Measurements from ENCODE around the gene LAMC3. TPM values are rescaled to one million over a fixed set of nuclear protein-coding genes. Genes with fewer than 3 reads are reported as not detected.
A peak's percentile ranks its signal among the peaks of the same experiment; 100 is the strongest.

LAMC3 gene
- total and polyA plus RNA-seq, 2 donors from 2014 or later: 13.4 to 13.8 TPM

GRCh38 chr9:131036529-131037334 lies 27.8 kb downstream of the LAMC3 start:
- H3K27ac ChIP-seq (ENCODE audit: low read depth in 2 of 2, low read length in 2 of 2): no peak overlapping the region
- peak in 2 of 5 donors; percentile 34 to 91 for DNase-seq
- no peaks in the 10 kb centered on the region for H3K9me3 ChIP-seq (ENCODE audit: control insufficient read depth in 2 of 3, insufficient read depth in 1 of 3, low read length in 3 of 3)
- H3K9ac ChIP-seq (ENCODE audit: low read length in 3 of 3): no peak overlapping the region
- FAIRE-seq: no peak
- no peak overlapping the region for H3K4me3 ChIP-seq (ENCODE audit: low read length in 3 of 3)
- intact Hi-C loops (cut with DNase I): no loop called here
- no peak for TF ChIP-seq CTCF (IDR thresholded peaks at IDR 0.05; ENCODE audit: borderline replicate concordance, extremely low read depth, insufficient read depth)
- H3K4me1 ChIP-seq (ENCODE audit: control insufficient read depth in 2 of 3, insufficient read depth in 2 of 3, low read depth in 1 of 3, low read length in 3 of 3): peaks cover 0 to 2% (median 0%) of the 10 kb centered on the region in 3 donors
- no peaks in the 10 kb centered on the region for H3K27me3 ChIP-seq (ENCODE audit: control insufficient read depth, insufficient read depth, low read length)
- no peaks in the 10 kb centered on the region for H3K36me3 ChIP-seq (ENCODE audit: control insufficient read depth in 2 of 3, insufficient read depth in 3 of 3, low read length in 3 of 3)

GRCh38 chr9:131037335-131038255 lies 28.6 kb downstream of the LAMC3 start:
- no peaks in the 10 kb centered on the region for H3K27me3 ChIP-seq (ENCODE audit: control insufficient read depth, insufficient read depth, low read length)
- no peak overlapping the region for H3K4me3 ChIP-seq (ENCODE audit: low read length in 3 of 3)
- peak; percentile 48 to 69 (median 58) for DNase-seq
- no peak for FAIRE-seq
- H3K9ac ChIP-seq (ENCODE audit: low read length in 3 of 3): no peak overlapping the region
- no peaks in the 10 kb centered on the region for H3K9me3 ChIP-seq (ENCODE audit: control insufficient read depth in 2 of 3, insufficient read depth in 1 of 3, low read length in 3 of 3)
- peaks cover 0 to 2% (median 0%) of the 10 kb centered on the region in 3 donors for H3K4me1 ChIP-seq (ENCODE audit: control insufficient read depth in 2 of 3, insufficient read depth in 2 of 3, low read depth in 1 of 3, low read length in 3 of 3)
- intact Hi-C loops (cut with DNase I): no loop called here
- TF ChIP-seq CTCF (IDR thresholded peaks at IDR 0.05; ENCODE audit: borderline replicate concordance, extremely low read depth, insufficient read depth): no peak
- no peak overlapping the region for H3K27ac ChIP-seq (ENCODE audit: low read depth in 2 of 2, low read length in 2 of 2)
- peaks cover 0 to 5% (median 0%) of the 10 kb centered on the region in 3 donors for H3K36me3 ChIP-seq (ENCODE audit: control insufficient read depth in 2 of 3, insufficient read depth in 3 of 3, low read length in 3 of 3)

GRCh38 chr9:131038256-131039128 lies 29.5 kb downstream of the LAMC3 start:
- no peak for FAIRE-seq
- intact Hi-C loops (cut with DNase I): no loop called here
- H3K9ac ChIP-seq (ENCODE audit: low read length in 3 of 3): no peak overlapping the region
- peaks cover 0 to 2% (median 0%) of the 10 kb centered on the region in 3 donors for H3K4me1 ChIP-seq (ENCODE audit: control insufficient read depth in 2 of 3, insufficient read depth in 2 of 3, low read depth in 1 of 3, low read length in 3 of 3)
- no peak overlapping the region for H3K4me3 ChIP-seq (ENCODE audit: low read length in 3 of 3)
- TF ChIP-seq CTCF (IDR thresholded peaks at IDR 0.05; ENCODE audit: borderline replicate concordance, extremely low read depth, insufficient read depth): no peak
- peak in 1 of 5 donors; percentile 29 for DNase-seq
- no peaks in the 10 kb centered on the region for H3K27me3 ChIP-seq (ENCODE audit: control insufficient read depth, insufficient read depth, low read length)
- peaks cover 0 to 7% (median 0%) of the 10 kb centered on the region in 3 donors for H3K36me3 ChIP-seq (ENCODE audit: control insufficient read depth in 2 of 3, insufficient read depth in 3 of 3, low read length in 3 of 3)
- H3K27ac ChIP-seq (ENCODE audit: low read depth in 2 of 2, low read length in 2 of 2): no peak overlapping the region
- no peaks in the 10 kb centered on the region for H3K9me3 ChIP-seq (ENCODE audit: control insufficient read depth in 2 of 3, insufficient read depth in 1 of 3, low read length in 3 of 3)

Data from kidney (tissue), 14 donors.